ENCODE measurements around the gene CACYBP. TPM values are rescaled to one million over a fixed set of nuclear protein-coding genes. Genes with fewer than 3 reads are reported as not detected.

The CACYBP gene
- total and polyA plus RNA-seq, 2 of the 13 experiments (the other 11 are each of a cell fraction or from before 2014, with no cell fraction given) = 18.4 to 183 TPM

DNA sequence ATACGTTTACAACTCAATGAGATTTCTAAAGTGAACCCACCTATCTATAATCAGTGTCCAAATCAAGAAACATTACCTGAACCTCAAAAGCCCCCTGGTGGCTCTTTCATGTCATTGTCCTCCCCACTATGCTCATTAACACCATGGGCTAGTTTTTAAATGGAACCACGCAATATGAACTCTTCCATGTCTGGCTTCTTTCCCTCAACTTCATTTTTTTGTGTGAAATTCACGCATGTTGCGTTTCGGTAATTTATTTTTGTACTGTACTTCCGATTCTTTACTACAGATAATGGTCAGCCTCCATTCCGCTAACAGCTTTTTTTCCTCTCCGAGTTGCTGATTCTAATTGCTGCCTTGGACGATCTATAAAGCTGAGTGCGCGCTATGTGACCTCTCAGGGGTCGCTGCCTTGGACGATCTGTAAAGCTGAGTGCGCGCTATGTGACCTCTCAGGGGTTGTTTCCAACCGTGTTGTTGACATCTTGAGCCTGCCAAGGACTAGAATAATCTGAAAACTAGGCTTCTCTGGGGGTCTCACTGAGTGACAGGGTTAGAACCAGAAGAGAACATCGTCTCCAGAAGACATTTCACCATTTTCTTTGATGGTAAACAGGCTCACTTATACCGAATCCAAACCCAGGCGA lies 1.1 kb upstream of the CACYBP start (continued):
- TF ChIP-seq POGZ (CRISPR knock-in tag; IDR thresholded peaks at IDR 0.05) = no peak
- no peak for TF ChIP-seq NFATC3 (CRISPR knock-in tag; IDR thresholded peaks at IDR 0.05)
- no peak for TF ChIP-seq LCORL (IDR thresholded peaks at IDR 0.05)
- 0 out of 2 replicates have a peak, but pooled peaks have one; percentile 7 for TF ChIP-seq LCORL (CRISPR knock-in tag; IDR thresholded peaks at IDR 0.05)
- TF ChIP-seq SIN3B (IDR thresholded peaks at IDR 0.05; ENCODE audit: low read length) = no peak
- TF ChIP-seq NCOR1 (IDR thresholded peaks at IDR 0.05; ENCODE audit: borderline replicate concordance, low read length) = 0 out of 2 replicates have a peak, but pooled peaks have one; percentile 7
- TF ChIP-seq SALL1 (CRISPR knock-in tag; IDR thresholded peaks at IDR 0.05) = no peak; the same call in 1 of the 2 replicates
- 0 out of 2 replicates have a peak, but pooled peaks have one; percentile 55 for TF ChIP-seq ZNF790 (CRISPR knock-in tag; IDR thresholded peaks at IDR 0.05; ENCODE audit: borderline replicate concordance)
- TF ChIP-seq ATF7 (IDR thresholded peaks at IDR 0.05) = no peak
- TF ChIP-seq ATF7 (CRISPR knock-in tag; IDR thresholded peaks at IDR 0.05) = no peak
- no peak for TF ChIP-seq ZBTB43 (CRISPR knock-in tag; conservative IDR thresholded peaks at IDR 0.05)
- no peak for TF ChIP-seq AGO2 (optimal IDR thresholded peaks at IDR 0.05; ENCODE audit: low read depth, low read length)
- TF ChIP-seq MED13 (CRISPR knock-in tag; IDR thresholded peaks at IDR 0.05) = no peak
- no peak for TF ChIP-seq ZNF17 (CRISPR knock-in tag; IDR thresholded peaks at IDR 0.05)
- no peak for TF ChIP-seq SYNCRIP (IDR thresholded peaks at IDR 0.05; ENCODE audit: insufficient read depth, low read depth, low read length)
- no peak for TF ChIP-seq TEAD3 (CRISPR knock-in tag; optimal IDR thresholded peaks at IDR 0.05; ENCODE audit: borderline replicate concordance)
- TF ChIP-seq RBM22 (optimal IDR thresholded peaks at IDR 0.05; ENCODE audit: low read length) = no peak
- no peak for TF ChIP-seq KIAA2018 (CRISPR knock-in tag; IDR thresholded peaks at IDR 0.05; ENCODE audit: borderline replicate concordance)
- TF ChIP-seq ZNF180 (CRISPR knock-in tag; IDR thresholded peaks at IDR 0.05; ENCODE audit: borderline replicate concordance, low read depth) = 0 out of 2 replicates have a peak, but pooled peaks have one; percentile 57
- TF ChIP-seq MEF2D (CRISPR knock-in tag; IDR thresholded peaks at IDR 0.05) = no peak
- TF ChIP-seq, protein P1, sequence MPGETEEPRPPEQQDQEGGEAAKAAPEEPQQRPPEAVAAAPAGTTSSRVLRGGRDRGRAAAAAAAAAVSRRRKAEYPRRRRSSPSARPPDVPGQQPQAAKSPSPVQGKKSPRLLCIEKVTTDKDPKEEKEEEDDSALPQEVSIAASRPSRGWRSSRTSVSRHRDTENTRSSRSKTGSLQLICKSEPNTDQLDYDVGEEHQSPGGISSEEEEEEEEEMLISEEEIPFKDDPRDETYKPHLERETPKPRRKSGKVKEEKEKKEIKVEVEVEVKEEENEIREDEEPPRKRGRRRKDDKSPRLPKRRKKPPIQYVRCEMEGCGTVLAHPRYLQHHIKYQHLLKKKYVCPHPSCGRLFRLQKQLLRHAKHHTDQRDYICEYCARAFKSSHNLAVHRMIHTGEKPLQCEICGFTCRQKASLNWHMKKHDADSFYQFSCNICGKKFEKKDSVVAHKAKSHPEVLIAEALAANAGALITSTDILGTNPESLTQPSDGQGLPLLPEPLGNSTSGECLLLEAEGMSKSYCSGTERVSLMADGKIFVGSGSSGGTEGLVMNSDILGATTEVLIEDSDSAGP (CRISPR knock-in tag; IDR thresholded peaks at IDR 0.05; ENCODE audit: borderline replicate concordance) = no peak

Data from HepG2 (cell line).